GM10266 (cell line): ENCODE results near the gene HS3ST3B1.

Experiments
- DNase-seq: peaks from one replicate; pipeline ENCODE4 v3.0.0; 2012; ENCODE audit errors: extremely low spot score
- CTCF ChIP-seq: IDR thresholded peaks from 2 replicates; pipeline ENCODE4 v1.5.1; 2012; ENCODE audit warnings: mild to moderate bottlenecking, low read depth; ENCODE audit not compliant: control insufficient read depth, insufficient read depth; ENCODE audit errors: missing control alignments

Gene HS3ST3B1

GRCh38 chr17:14331982-14332298 lies 31.1 kb downstream of the HS3ST3B1 start:
- no peak for DNase-seq
- TF ChIP-seq CTCF: no peak

- no peak for TF ChIP-seq CTCF
These were observed 31.4 kb downstream of the HS3ST3B1 start for GRCh38 chr17:14332331-14332730.

GRCh38 chr17:14333506-14333905 lies 32.6 kb downstream of the HS3ST3B1 start:
- TF ChIP-seq CTCF: no peak
- no peak for DNase-seq

More at GRCh38 chr17:14332331-14332730, 31.4 kb downstream of the HS3ST3B1 start:
- no peak for DNase-seq

GRCh38 chr17:14334276-14334840 lies 33.5 kb downstream of the HS3ST3B1 start:
- no peak for TF ChIP-seq CTCF
- no peak for DNase-seq

GRCh38 chr17:14334919-14335318 lies 34.0 kb downstream of the HS3ST3B1 start:
- no peak for DNase-seq
- TF ChIP-seq CTCF: no peak

GRCh38 chr17:14336418-14336817 lies 35.5 kb downstream of the HS3ST3B1 start:
- no peak for TF ChIP-seq CTCF

GRCh38 chr17:14337596-14338079 lies 36.8 kb downstream of the HS3ST3B1 start:
- no peak for DNase-seq

More at GRCh38 chr17:14336418-14336817, 35.5 kb downstream of the HS3ST3B1 start:
- DNase-seq: no peak

More at GRCh38 chr17:14337596-14338079, 36.8 kb downstream of the HS3ST3B1 start:
- TF ChIP-seq CTCF: no peak
